Sigmoid colon (tissue), 4 donors: Measurements from ENCODE around the gene HSPB1.

Experiments used
- CTCF ChIP-seq, 4 experiments: fragments of 450-650 bp in 3 of 4; fragments of 200-600 bp in 1 of 4; IDR thresholded peaks; one replicate each; pipeline ENCODE4 v1.5.1; 2016 to 2019; ENCODE audit warnings: antibody characterized with exemption in 4 of 4, mild to moderate bottlenecking in 3 of 4, moderate library complexity in 2 of 4
- EP300 ChIP-seq, 4 donors: sonication (generic); formaldehyde crosslinking; IDR thresholded peaks; one replicate each; pipeline ENCODE4 v1.6.1; 2017; ENCODE audit warnings: antibody characterized with exemption in 4 of 4
- POLR2A ChIP-seq, 2 donors: fragments of 450-650 bp; IDR thresholded peaks; one replicate each; pipeline ENCODE4 v1.6.1; 2016; ENCODE audit warnings: antibody characterized with exemption in 2 of 2, mild to moderate bottlenecking in 2 of 2, moderate library complexity in 2 of 2
- POLR2AphosphoS5 ChIP-seq, 4 donors: sonication (generic); formaldehyde crosslinking; IDR thresholded peaks; one replicate each; pipeline ENCODE4 v1.6.1; 2017; ENCODE audit warnings: antibody characterized with exemption in 4 of 4

GRCh38 chr7:76300166-76300731 is 2.2 kb upstream of the HSPB1 start:
- TF ChIP-seq CTCF (IDR thresholded peaks at IDR 0.05) (no peak), POLR2A (IDR thresholded peaks at IDR 0.05) (no peak), POLR2AphosphoS5 (IDR thresholded peaks at IDR 0.05) (peak in 1 of 4 donors; percentile 64), EP300 (IDR thresholded peaks at IDR 0.05) (peak in 1 of 4 donors; percentile 38)
